ENCODE results near the gene CATSPERB.
"Not testable (repeated sequence)": the region's sequence is repeated elsewhere in the genome, so short reads cannot be mapped to it uniquely, and the experiment has no call there.

The CATSPERB gene

GRCh38 chr14:91716999-91717398 is 14.9 kb downstream of the CATSPERB start:
- no peak for DNase-seq
- Histone ChIP-seq H3K9me3 (ENCODE audit: control insufficient read depth, low read length) (no peaks in the 10 kb centered on the region), H3K4me1 (ENCODE audit: control insufficient read depth, insufficient read depth, low read length, poor library complexity, severe bottlenecking) (no peaks in the 10 kb centered on the region), H3K36me3 (ENCODE audit: control insufficient read depth, insufficient read depth, low read length) (no peaks in the 10 kb centered on the region), H3K4me3 (ENCODE audit: insufficient read depth, low read depth, low read length, poor library complexity, severe bottlenecking) (no peak overlapping the region), H3K27ac (ENCODE audit: insufficient read depth, low read length, poor library complexity, severe bottlenecking) (no peak overlapping the region), H3K27me3 (replicated peaks; ENCODE audit: control insufficient read depth, insufficient read depth, low read length, poor library complexity, severe bottlenecking) (no peaks in the 10 kb centered on the region)

DNA sequence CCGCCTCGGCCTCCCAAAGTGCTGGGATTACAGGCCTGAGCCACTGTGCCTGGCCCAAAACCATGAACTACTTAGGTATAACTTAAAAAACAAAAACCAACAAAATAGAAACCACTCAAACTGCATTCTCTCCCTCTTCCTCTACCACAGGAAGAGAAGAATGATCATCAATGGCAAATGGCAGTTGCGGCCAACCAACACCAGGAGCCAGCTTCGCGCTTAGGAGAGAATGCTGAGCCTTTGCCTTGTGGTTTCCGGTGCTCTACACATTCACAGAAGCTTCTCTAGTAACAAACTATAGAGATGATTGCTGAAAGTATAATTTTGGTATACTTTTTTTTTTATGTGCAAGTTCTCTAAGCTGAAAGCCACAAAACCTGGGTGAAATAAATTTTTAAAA is 17.1 kb downstream of the CATSPERB start:
- Histone ChIP-seq H3K4me3 (ENCODE audit: insufficient read depth, low read depth, low read length, poor library complexity, severe bottlenecking) (no peak overlapping the region), H3K9me3 (ENCODE audit: control insufficient read depth, low read length) (no peaks in the 10 kb centered on the region), H3K27ac (ENCODE audit: insufficient read depth, low read length, poor library complexity, severe bottlenecking) (no peak overlapping the region), H3K36me3 (ENCODE audit: control insufficient read depth, insufficient read depth, low read length) (no peaks in the 10 kb centered on the region), H3K27me3 (replicated peaks; ENCODE audit: control insufficient read depth, insufficient read depth, low read length, poor library complexity, severe bottlenecking) (no peaks in the 10 kb centered on the region), H3K4me1 (ENCODE audit: control insufficient read depth, insufficient read depth, low read length, poor library complexity, severe bottlenecking) (no peaks in the 10 kb centered on the region)
- no peak for DNase-seq

- H3K4me3 ChIP-seq (ENCODE audit: insufficient read depth, low read depth, low read length, poor library complexity, severe bottlenecking), result no peak overlapping the region
- H3K4me1 ChIP-seq (ENCODE audit: control insufficient read depth, insufficient read depth, low read length, poor library complexity, severe bottlenecking), result no peaks in the 10 kb centered on the region
- H3K9me3 ChIP-seq (ENCODE audit: control insufficient read depth, low read length), result no peaks in the 10 kb centered on the region
- no peak overlapping the region for H3K27ac ChIP-seq (ENCODE audit: insufficient read depth, low read length, poor library complexity, severe bottlenecking)
- DNase-seq, result no peak
- H3K27me3 ChIP-seq (replicated peaks; ENCODE audit: control insufficient read depth, insufficient read depth, low read length, poor library complexity, severe bottlenecking), result no peaks in the 10 kb centered on the region
- H3K36me3 ChIP-seq (ENCODE audit: control insufficient read depth, insufficient read depth, low read length), result no peaks in the 10 kb centered on the region
Observed at GRCh38 chr14:91708795-91709194, 23.1 kb downstream of the CATSPERB start.

DNA sequence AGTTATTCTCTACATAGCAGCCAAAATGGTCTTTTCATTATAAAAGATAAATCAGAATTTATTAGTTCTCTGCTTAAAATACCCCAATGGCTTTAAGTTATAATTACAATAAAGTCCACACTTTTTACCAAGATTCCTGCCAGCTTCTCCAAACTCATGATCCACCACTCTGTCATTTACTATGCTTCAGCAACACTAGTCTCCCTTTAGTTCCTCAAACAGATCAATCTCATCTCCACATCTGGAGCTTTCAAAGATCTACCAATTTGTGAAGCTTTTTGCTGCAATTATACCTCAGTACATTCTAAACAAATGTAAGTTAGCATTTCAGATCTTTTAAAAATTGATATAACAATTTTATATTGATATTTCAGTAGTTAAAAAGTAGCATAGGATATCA is 24.9 kb downstream of the CATSPERB start:
- Histone ChIP-seq H3K9me3 (ENCODE audit: control insufficient read depth, low read length) (no peaks in the 10 kb centered on the region), H3K27me3 (replicated peaks; ENCODE audit: control insufficient read depth, insufficient read depth, low read length, poor library complexity, severe bottlenecking) (no peaks in the 10 kb centered on the region), H3K27ac (ENCODE audit: insufficient read depth, low read length, poor library complexity, severe bottlenecking) (no peak overlapping the region), H3K4me1 (ENCODE audit: control insufficient read depth, insufficient read depth, low read length, poor library complexity, severe bottlenecking) (no peaks in the 10 kb centered on the region), H3K36me3 (ENCODE audit: control insufficient read depth, insufficient read depth, low read length) (no peaks in the 10 kb centered on the region), H3K4me3 (ENCODE audit: insufficient read depth, low read depth, low read length, poor library complexity, severe bottlenecking) (no peak overlapping the region)
- DNase-seq, result no peak

DNA sequence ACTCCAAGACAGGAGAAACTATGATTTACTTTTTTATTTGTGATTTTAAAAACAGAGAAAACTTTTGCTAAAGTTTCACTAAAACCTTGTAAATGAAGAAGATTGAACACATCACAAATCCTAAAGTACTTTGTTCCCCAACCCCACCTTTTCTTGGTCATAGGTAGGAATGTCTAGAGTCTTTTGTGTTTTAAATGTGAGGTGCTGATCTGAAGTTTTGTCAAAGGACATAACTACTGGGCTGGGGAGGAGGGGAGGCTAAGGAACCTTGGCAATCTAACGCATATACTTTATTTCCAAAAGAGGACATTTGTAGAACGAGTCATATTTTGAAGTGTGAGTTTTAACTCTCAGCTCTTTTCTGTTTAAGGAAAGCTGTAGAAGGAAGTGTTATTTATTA is 37.2 kb downstream of the CATSPERB start:
- Histone ChIP-seq H3K36me3 (ENCODE audit: control insufficient read depth, insufficient read depth, low read length) (no peaks in the 10 kb centered on the region), H3K4me3 (ENCODE audit: insufficient read depth, low read depth, low read length, poor library complexity, severe bottlenecking) (no peak overlapping the region), H3K9me3 (ENCODE audit: control insufficient read depth, low read length) (peaks cover 6% of the 10 kb centered on the region)

GRCh38 chr14:91693346-91693745 is 38.5 kb downstream of the CATSPERB start:
- DNase-seq, result no peak
- H3K4me3 ChIP-seq (ENCODE audit: insufficient read depth, low read depth, low read length, poor library complexity, severe bottlenecking), result no peak overlapping the region
- H3K27ac ChIP-seq (ENCODE audit: insufficient read depth, low read length, poor library complexity, severe bottlenecking), result no peak overlapping the region
- no peaks in the 10 kb centered on the region for H3K27me3 ChIP-seq (replicated peaks; ENCODE audit: control insufficient read depth, insufficient read depth, low read length, poor library complexity, severe bottlenecking)
- no peaks in the 10 kb centered on the region for H3K36me3 ChIP-seq (ENCODE audit: control insufficient read depth, insufficient read depth, low read length)
- H3K9me3 ChIP-seq (ENCODE audit: control insufficient read depth, low read length), result peaks cover 6% of the 10 kb centered on the region
- no peaks in the 10 kb centered on the region for H3K4me1 ChIP-seq (ENCODE audit: control insufficient read depth, insufficient read depth, low read length, poor library complexity, severe bottlenecking)

More for the DNA sequence above, 37.2 kb downstream of the CATSPERB start:
- no peak for DNase-seq
- H3K4me1 ChIP-seq (ENCODE audit: control insufficient read depth, insufficient read depth, low read length, poor library complexity, severe bottlenecking), result no peaks in the 10 kb centered on the region
- H3K27me3 ChIP-seq (replicated peaks; ENCODE audit: control insufficient read depth, insufficient read depth, low read length, poor library complexity, severe bottlenecking), result no peaks in the 10 kb centered on the region
- no peak overlapping the region for H3K27ac ChIP-seq (ENCODE audit: insufficient read depth, low read length, poor library complexity, severe bottlenecking)

DNA sequence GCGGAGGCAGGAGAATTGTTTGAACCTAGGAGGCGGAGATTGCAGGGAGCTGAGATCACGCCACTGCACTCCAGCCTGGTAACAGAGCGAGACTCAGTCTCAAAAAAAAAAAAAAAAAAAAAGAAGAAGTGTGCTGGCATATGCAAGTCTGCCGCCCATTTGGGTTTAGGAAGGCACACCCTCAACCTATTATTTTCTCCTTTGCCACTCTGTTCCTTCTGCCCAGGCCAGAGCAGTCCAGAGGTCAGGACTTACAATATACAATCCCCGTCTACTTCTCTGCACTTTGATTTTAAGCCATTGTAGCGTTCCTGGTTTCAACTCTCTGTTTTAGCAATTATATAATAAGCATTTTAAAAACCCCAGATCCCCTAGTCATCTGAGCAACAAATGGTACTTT is 39.8 kb downstream of the CATSPERB start:
- Histone ChIP-seq H3K36me3 (ENCODE audit: control insufficient read depth, insufficient read depth, low read length) (no peaks in the 10 kb centered on the region), H3K27ac (ENCODE audit: insufficient read depth, low read length, poor library complexity, severe bottlenecking) (no peak overlapping the region)
- DNase-seq, result no peak

DNA sequence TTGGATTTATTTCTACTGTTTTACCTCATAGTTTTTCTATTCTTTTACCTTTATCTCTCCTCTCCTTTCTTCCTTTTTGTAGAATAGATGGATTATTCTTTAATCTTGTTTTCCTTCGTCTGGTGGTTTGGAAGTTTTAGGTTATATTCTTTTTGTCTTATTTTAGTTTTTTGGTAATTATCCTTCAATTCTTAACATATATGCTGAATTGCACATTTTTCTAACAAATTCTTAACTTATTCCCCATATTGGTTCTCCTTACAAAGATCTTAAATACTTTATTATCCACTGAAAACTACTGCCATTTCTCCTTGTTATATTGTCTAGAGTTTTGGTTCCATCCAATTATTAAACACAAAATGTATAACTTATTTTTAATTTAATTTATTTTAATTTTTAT is 42.3 kb downstream of the CATSPERB start:
- Histone ChIP-seq H3K4me1 (ENCODE audit: control insufficient read depth, insufficient read depth, low read length, poor library complexity, severe bottlenecking) (no peaks in the 10 kb centered on the region), H3K36me3 (ENCODE audit: control insufficient read depth, insufficient read depth, low read length) (no peaks in the 10 kb centered on the region)
- DNase-seq, result no peak

More for the DNA sequence above, 39.8 kb downstream of the CATSPERB start:
- H3K9me3 ChIP-seq (ENCODE audit: control insufficient read depth, low read length), result peaks cover 6% of the 10 kb centered on the region
- H3K4me3 ChIP-seq (ENCODE audit: insufficient read depth, low read depth, low read length, poor library complexity, severe bottlenecking), result no peak overlapping the region
- no peaks in the 10 kb centered on the region for H3K27me3 ChIP-seq (replicated peaks; ENCODE audit: control insufficient read depth, insufficient read depth, low read length, poor library complexity, severe bottlenecking)
- no peaks in the 10 kb centered on the region for H3K4me1 ChIP-seq (ENCODE audit: control insufficient read depth, insufficient read depth, low read length, poor library complexity, severe bottlenecking)

DNA sequence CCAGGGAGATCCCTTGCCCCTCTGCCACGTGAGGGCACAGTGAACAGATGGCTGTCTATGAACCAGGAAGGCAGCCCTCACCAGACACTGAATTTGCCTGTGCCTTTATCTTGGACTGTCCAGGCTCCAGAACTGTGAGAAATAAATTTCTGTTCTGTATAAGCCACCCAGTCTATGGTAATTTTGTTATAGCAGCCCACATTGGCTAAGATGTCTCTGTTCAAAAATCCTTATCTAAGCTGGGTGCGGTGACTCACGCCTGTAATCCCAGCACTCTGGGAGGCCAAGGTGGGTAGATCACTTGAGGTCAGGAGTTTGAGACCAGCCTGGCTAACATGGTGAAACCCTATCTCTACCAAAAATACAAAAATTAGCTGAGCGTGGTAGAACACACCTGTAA is 44.5 kb downstream of the CATSPERB start:
- H3K36me3 ChIP-seq (ENCODE audit: control insufficient read depth, insufficient read depth, low read length); H3K27me3 ChIP-seq (replicated peaks; ENCODE audit: control insufficient read depth, insufficient read depth, low read length, poor library complexity, severe bottlenecking); H3K4me3 ChIP-seq (ENCODE audit: insufficient read depth, low read depth, low read length, poor library complexity, severe bottlenecking); H3K27ac ChIP-seq (ENCODE audit: insufficient read depth, low read length, poor library complexity, severe bottlenecking); H3K9me3 ChIP-seq (ENCODE audit: control insufficient read depth, low read length); H3K4me1 ChIP-seq (ENCODE audit: control insufficient read depth, insufficient read depth, low read length, poor library complexity, severe bottlenecking); DNase-seq: not testable (repeated sequence)

More for the DNA sequence above, 42.3 kb downstream of the CATSPERB start:
- H3K4me3 ChIP-seq (ENCODE audit: insufficient read depth, low read depth, low read length, poor library complexity, severe bottlenecking), result no peak overlapping the region
- H3K27me3 ChIP-seq (replicated peaks; ENCODE audit: control insufficient read depth, insufficient read depth, low read length, poor library complexity, severe bottlenecking), result no peaks in the 10 kb centered on the region
- H3K27ac ChIP-seq (ENCODE audit: insufficient read depth, low read length, poor library complexity, severe bottlenecking), result no peak overlapping the region
- peaks cover 6% of the 10 kb centered on the region for H3K9me3 ChIP-seq (ENCODE audit: control insufficient read depth, low read length)

GRCh38 chr14:91685600-91685999 is 46.3 kb downstream of the CATSPERB start:
- H3K4me3 ChIP-seq (ENCODE audit: insufficient read depth, low read depth, low read length, poor library complexity, severe bottlenecking), result no peak overlapping the region
- no peak for DNase-seq
- H3K4me1 ChIP-seq (ENCODE audit: control insufficient read depth, insufficient read depth, low read length, poor library complexity, severe bottlenecking), result no peaks in the 10 kb centered on the region
- H3K36me3 ChIP-seq (ENCODE audit: control insufficient read depth, insufficient read depth, low read length), result no peaks in the 10 kb centered on the region
- H3K27me3 ChIP-seq (replicated peaks; ENCODE audit: control insufficient read depth, insufficient read depth, low read length, poor library complexity, severe bottlenecking), result no peaks in the 10 kb centered on the region
- H3K9me3 ChIP-seq (ENCODE audit: control insufficient read depth, low read length), result peaks cover 3% of the 10 kb centered on the region
- no peak overlapping the region for H3K27ac ChIP-seq (ENCODE audit: insufficient read depth, low read length, poor library complexity, severe bottlenecking)

Measured in effector memory CD4-positive, alpha-beta T cell (primary cell).